ENCODE results near the gene ZSWIM3.
A peak's percentile ranks its signal among the peaks of the same experiment; 100 is the strongest.

ZSWIM3 gene

GRCh38 chr20:45835329-45835765 is 22.1 kb upstream of the ZSWIM3 start:
- DNase-seq (ENCODE audit: low spot score in 2 of 2): no peak
- Mint-ChIP-seq H3K4me1 (peaks cover 11% of the 10 kb centered on the region), H3K9me3 (no peaks in the 10 kb centered on the region), H3K4me3 (peak overlapping the region; percentile 76), H3K36me3 (ENCODE audit: insufficient read depth) (no peaks in the 10 kb centered on the region), H3K27ac (ENCODE audit: low read depth) (no peak overlapping the region), H3K27me3 (no peaks in the 10 kb centered on the region)
- no peak for ATAC-seq (replicated peaks; ENCODE audit: extremely low read depth, poor library complexity, severe bottlenecking)

GRCh38 chr20:45835825-45836224 is 21.6 kb upstream of the ZSWIM3 start:
- no peak overlapping the region for H3K27ac Mint-ChIP-seq (ENCODE audit: low read depth)
- H3K4me3 Mint-ChIP-seq: peak overlapping the region; percentile 29
- DNase-seq (ENCODE audit: low spot score in 2 of 2) (no peak), ATAC-seq (replicated peaks; ENCODE audit: extremely low read depth, poor library complexity, severe bottlenecking) (no peak)
- no peaks in the 10 kb centered on the region for H3K36me3 Mint-ChIP-seq (ENCODE audit: insufficient read depth)
- no peaks in the 10 kb centered on the region for H3K9me3 Mint-ChIP-seq
- no peaks in the 10 kb centered on the region for H3K27me3 Mint-ChIP-seq
- H3K4me1 Mint-ChIP-seq: peaks cover 11% of the 10 kb centered on the region

GRCh38 chr20:45836841-45837240 is 20.6 kb upstream of the ZSWIM3 start:
- H3K9me3 Mint-ChIP-seq: no peaks in the 10 kb centered on the region
- H3K4me3 Mint-ChIP-seq: no peak overlapping the region
- H3K4me1 Mint-ChIP-seq: peaks cover 11% of the 10 kb centered on the region
- ATAC-seq (replicated peaks; ENCODE audit: extremely low read depth, poor library complexity, severe bottlenecking) (no peak), DNase-seq (ENCODE audit: low spot score in 2 of 2) (no peak)
- H3K27me3 Mint-ChIP-seq: no peaks in the 10 kb centered on the region
- H3K36me3 Mint-ChIP-seq (ENCODE audit: insufficient read depth): no peaks in the 10 kb centered on the region
- no peak overlapping the region for H3K27ac Mint-ChIP-seq (ENCODE audit: low read depth)

- Mint-ChIP-seq H3K27ac (ENCODE audit: low read depth) (no peak overlapping the region), H3K9me3 (no peaks in the 10 kb centered on the region), H3K4me3 (no peak overlapping the region)
These were observed 16.7 kb upstream of the ZSWIM3 start for GRCh38 chr20:45840700-45841198.

GRCh38 chr20:45841407-45842129 is 15.8 kb upstream of the ZSWIM3 start:
- Mint-ChIP-seq H3K9me3 (no peaks in the 10 kb centered on the region), H3K4me1 (peaks cover 17% of the 10 kb centered on the region), H3K4me3 (no peak overlapping the region), H3K36me3 (ENCODE audit: insufficient read depth) (peaks cover 23% of the 10 kb centered on the region), H3K27ac (ENCODE audit: low read depth) (no peak overlapping the region), H3K27me3 (no peaks in the 10 kb centered on the region)
- DNase-seq (ENCODE audit: low spot score in 2 of 2): no peak
- no peak for ATAC-seq (replicated peaks; ENCODE audit: extremely low read depth, poor library complexity, severe bottlenecking)

More at GRCh38 chr20:45840700-45841198, 16.7 kb upstream of the ZSWIM3 start:
- ATAC-seq (replicated peaks; ENCODE audit: extremely low read depth, poor library complexity, severe bottlenecking) (no peak), DNase-seq (ENCODE audit: low spot score in 2 of 2) (no peak)
- Mint-ChIP-seq H3K27me3 (no peaks in the 10 kb centered on the region), H3K4me1 (peaks cover 17% of the 10 kb centered on the region), H3K36me3 (ENCODE audit: insufficient read depth) (peaks cover 17% of the 10 kb centered on the region)

GRCh38 chr20:45842169-45842812 is 15.1 kb upstream of the ZSWIM3 start:
- DNase-seq (ENCODE audit: low spot score in 2 of 2) (no peak), ATAC-seq (replicated peaks; ENCODE audit: extremely low read depth, poor library complexity, severe bottlenecking) (no peak)
- Mint-ChIP-seq H3K9me3 (no peaks in the 10 kb centered on the region), H3K4me3 (no peak overlapping the region), H3K4me1 (peaks cover 17% of the 10 kb centered on the region), H3K27me3 (no peaks in the 10 kb centered on the region), H3K36me3 (ENCODE audit: insufficient read depth) (peaks cover 23% of the 10 kb centered on the region), H3K27ac (ENCODE audit: low read depth) (peak overlapping the region; percentile 16)

GRCh38 chr20:45843506-45843905 is 13.9 kb upstream of the ZSWIM3 start:
- no peak overlapping the region for H3K4me3 Mint-ChIP-seq
- DNase-seq (ENCODE audit: low spot score in 2 of 2) (no peak), ATAC-seq (replicated peaks; ENCODE audit: extremely low read depth, poor library complexity, severe bottlenecking) (no peak)
- H3K4me1 Mint-ChIP-seq: peaks cover 19% of the 10 kb centered on the region
- no peaks in the 10 kb centered on the region for H3K9me3 Mint-ChIP-seq
- H3K36me3 Mint-ChIP-seq (ENCODE audit: insufficient read depth): peaks cover 30% of the 10 kb centered on the region
- no peaks in the 10 kb centered on the region for H3K27me3 Mint-ChIP-seq
- H3K27ac Mint-ChIP-seq (ENCODE audit: low read depth): no peak overlapping the region

GRCh38 chr20:45845452-45845851 is 12.0 kb upstream of the ZSWIM3 start:
- ATAC-seq (replicated peaks; ENCODE audit: extremely low read depth, poor library complexity, severe bottlenecking): no peak
- Mint-ChIP-seq H3K27me3 (no peaks in the 10 kb centered on the region), H3K4me1 (peaks cover 25% of the 10 kb centered on the region), H3K9me3 (no peaks in the 10 kb centered on the region), H3K36me3 (ENCODE audit: insufficient read depth) (peaks cover 37% of the 10 kb centered on the region), H3K4me3 (no peak overlapping the region), H3K27ac (ENCODE audit: low read depth) (no peak overlapping the region)
- no peak for DNase-seq (ENCODE audit: low spot score in 2 of 2)

GRCh38 chr20:45848421-45848820 is 9.0 kb upstream of the ZSWIM3 start:
- Mint-ChIP-seq H3K4me3 (no peak overlapping the region), H3K9me3 (no peaks in the 10 kb centered on the region), H3K36me3 (ENCODE audit: insufficient read depth) (peaks cover 40% of the 10 kb centered on the region), H3K27ac (ENCODE audit: low read depth) (peak overlapping the region; percentile 29), H3K27me3 (no peaks in the 10 kb centered on the region), H3K4me1 (peaks cover 11% of the 10 kb centered on the region)
- DNase-seq (ENCODE audit: low spot score in 2 of 2): no peak
- no peak for ATAC-seq (replicated peaks; ENCODE audit: extremely low read depth, poor library complexity, severe bottlenecking)

- Mint-ChIP-seq H3K4me1 (peaks cover 13% of the 10 kb centered on the region), H3K27me3 (no peaks in the 10 kb centered on the region), H3K27ac (ENCODE audit: low read depth) (peak overlapping the region; percentile 29), H3K4me3 (no peak overlapping the region), H3K9me3 (no peaks in the 10 kb centered on the region), H3K36me3 (ENCODE audit: insufficient read depth) (peaks cover 38% of the 10 kb centered on the region)
- DNase-seq (ENCODE audit: low spot score in 2 of 2) (no peak), ATAC-seq (replicated peaks; ENCODE audit: extremely low read depth, poor library complexity, severe bottlenecking) (no peak)
These were observed 8.3 kb upstream of the ZSWIM3 start for GRCh38 chr20:45848969-45849582.

GRCh38 chr20:45850238-45850637 is 7.2 kb upstream of the ZSWIM3 start:
- Mint-ChIP-seq H3K27ac (ENCODE audit: low read depth) (no peak overlapping the region), H3K4me3 (no peak overlapping the region), H3K27me3 (no peaks in the 10 kb centered on the region), H3K9me3 (no peaks in the 10 kb centered on the region), H3K4me1 (peaks cover 13% of the 10 kb centered on the region), H3K36me3 (ENCODE audit: insufficient read depth) (peaks cover 34% of the 10 kb centered on the region)
- ATAC-seq (replicated peaks; ENCODE audit: extremely low read depth, poor library complexity, severe bottlenecking) (no peak), DNase-seq (ENCODE audit: low spot score in 2 of 2) (no peak)

- H3K27me3 Mint-ChIP-seq: no peaks in the 10 kb centered on the region
- H3K4me1 Mint-ChIP-seq: peaks cover 15% of the 10 kb centered on the region
- no peak overlapping the region for H3K4me3 Mint-ChIP-seq
- no peaks in the 10 kb centered on the region for H3K9me3 Mint-ChIP-seq
- H3K27ac Mint-ChIP-seq (ENCODE audit: low read depth): no peak overlapping the region
- H3K36me3 Mint-ChIP-seq (ENCODE audit: insufficient read depth): peaks cover 30% of the 10 kb centered on the region
- ATAC-seq (replicated peaks; ENCODE audit: extremely low read depth, poor library complexity, severe bottlenecking): no peak
- no peak for DNase-seq (ENCODE audit: low spot score in 2 of 2)
These were observed 6.5 kb upstream of the ZSWIM3 start for GRCh38 chr20:45850926-45851325.

GRCh38 chr20:45851501-45851900 is 5.9 kb upstream of the ZSWIM3 start:
- no peak overlapping the region for H3K4me3 Mint-ChIP-seq
- H3K27me3 Mint-ChIP-seq: no peaks in the 10 kb centered on the region
- H3K9me3 Mint-ChIP-seq: no peaks in the 10 kb centered on the region
- no peak for ATAC-seq (replicated peaks; ENCODE audit: extremely low read depth, poor library complexity, severe bottlenecking)
- no peak for DNase-seq (ENCODE audit: low spot score in 2 of 2)
- no peak overlapping the region for H3K27ac Mint-ChIP-seq (ENCODE audit: low read depth)
- peaks cover 20% of the 10 kb centered on the region for H3K4me1 Mint-ChIP-seq
- H3K36me3 Mint-ChIP-seq (ENCODE audit: insufficient read depth): peaks cover 25% of the 10 kb centered on the region
